Tibial nerve (tissue), 4 donors: ENCODE data around the gene CCIN. TPM values are rescaled to one million over a fixed set of nuclear protein-coding genes. Genes with fewer than 3 reads are reported as not detected.
"Not testable (repeated sequence)": the region's sequence is repeated elsewhere in the genome, so short reads cannot be mapped to it uniquely, and the experiment has no call there.

ENCODE experiments used
- DNase-seq, 2 donors: peaks; one replicate each; pipeline ENCODE4 v3.0.0-alpha.2; 2019; ENCODE audit warnings: low spot score in 2 of 2
- H3K27ac ChIP-seq, 4 donors: fragments of 200-600 bp; sonication (generic) in 3 of 4; one replicate each; pipeline ENCODE4 v1.5.1; 2017 to 2019; ENCODE audit warnings: mild to moderate bottlenecking in 1 of 4
- H3K27me3 ChIP-seq, 2 donors: fragments of 200-600 bp; sonication (generic) in 1 of 2; one replicate each; pipeline versions ENCODE4 v1.5.1 to v1.6.0; 2017 to 2019
- H3K36me3 ChIP-seq, 3 donors: fragments of 200-600 bp; sonication (generic); one replicate each; pipeline ENCODE4 v1.5.1; 2018 to 2019
- H3K4me1 ChIP-seq, 4 donors: fragments of 200-600 bp; sonication (generic) in 3 of 4; one replicate each; pipeline ENCODE4 v1.5.1; 2017 to 2019
- H3K4me3 ChIP-seq, 4 donors: fragments of 200-600 bp; sonication (generic) in 3 of 4; one replicate each; pipeline ENCODE4 v1.5.1; 2017 to 2019; ENCODE audit warnings: mild to moderate bottlenecking in 1 of 4, moderate library complexity in 1 of 4
- H3K9me3 ChIP-seq, 4 donors: fragments of 200-600 bp; sonication (generic) in 3 of 4; one replicate each; pipeline ENCODE4 v1.5.1; 2017 to 2019
- CTCF ChIP-seq, 5 experiments: fragments of 200-600 bp in 3 of 5; fragments of 450-650 bp in 2 of 5; sonication (generic) in 3 of 5; IDR thresholded peaks; one replicate each; pipeline ENCODE4 v1.5.1; 2016 to 2019; ENCODE audit warnings: antibody characterized with exemption in 5 of 5, mild to moderate bottlenecking in 3 of 5, moderate library complexity in 2 of 5
- EP300 ChIP-seq, 2 donors: sonication (generic); formaldehyde crosslinking; IDR thresholded peaks; one replicate each; pipeline ENCODE4 v1.6.1; 2017; ENCODE audit warnings: antibody characterized with exemption in 2 of 2, mild to moderate bottlenecking in 1 of 2
- POLR2A ChIP-seq, 2 donors: fragments of 450-650 bp; IDR thresholded peaks; one replicate each; pipeline ENCODE4 v1.6.1; 2017; ENCODE audit warnings: antibody characterized with exemption in 2 of 2, mild to moderate bottlenecking in 2 of 2, moderate library complexity in 2 of 2
- WGBS, 2 donors: methylation state at CpG; one replicate each; pipeline ENCODE4 v1.1.5; 2018; 5-methylcytosine and 5-hydroxymethylcytosine counted together
- total RNA-seq, 4 donors: library from RNA; depleted of rRNA; stranded (reverse); fragments of >200 nt; gene quantifications; one replicate each; pipeline ENCODE4 v1.1.0, GENCODE V29; 2016

The CCIN gene
- total RNA-seq, 4 donors from 2014 or later: not detected

DNA sequence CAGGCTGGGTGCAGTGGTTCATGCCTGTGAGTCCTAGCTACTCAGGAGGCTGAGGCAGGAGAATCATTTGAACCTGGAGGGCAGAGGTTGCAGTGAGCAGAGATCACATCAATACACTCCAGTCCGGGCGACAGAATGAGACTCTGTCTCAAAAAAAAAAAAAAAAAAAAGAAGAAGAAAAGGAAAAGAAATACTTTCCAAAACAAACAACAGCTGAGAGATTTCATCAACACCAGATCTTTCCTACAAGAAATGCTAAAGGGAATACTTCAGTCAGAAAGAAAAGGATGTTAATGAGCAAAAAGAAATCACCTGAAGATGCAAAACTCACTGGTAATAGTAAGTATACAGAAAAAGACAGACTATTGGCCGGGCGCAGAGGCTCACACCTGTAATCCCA lies 8.4 kb downstream of the CCIN start:
- TF ChIP-seq CTCF (IDR thresholded peaks at IDR 0.05) (no peak), EP300 (IDR thresholded peaks at IDR 0.05) (no peak), POLR2A (IDR thresholded peaks at IDR 0.05) (no peak)
- no peak for DNase-seq
- H3K4me1 ChIP-seq: no peaks in the 10 kb centered on the region
- H3K27me3 ChIP-seq: no peaks in the 10 kb centered on the region
- H3K36me3 ChIP-seq: no peaks in the 10 kb centered on the region
- peaks cover 0 to 5% (median 0%) of the 10 kb centered on the region in 4 donors for H3K9me3 ChIP-seq
- H3K4me3 ChIP-seq: no peak overlapping the region
- H3K27ac ChIP-seq: no peak overlapping the region
- 58 to 77% methylated on average over 4 of the region's 4 CpGs for WGBS, 2 donors

GRCh38 chr9:36180243-36180642 lies 11.1 kb downstream of the CCIN start:
- not testable (repeated sequence) for H3K27me3 ChIP-seq, H3K27ac ChIP-seq, H3K36me3 ChIP-seq, H3K9me3 ChIP-seq, H3K4me3 ChIP-seq, DNase-seq, H3K4me1 ChIP-seq
- WGBS, 2 donors: 85 to 86% methylated on average over 6 of the region's 6 CpGs

GRCh38 chr9:36187414-36187813 lies 18.2 kb downstream of the CCIN start:
- Histone ChIP-seq H3K4me1 (peaks cover 0 to 16% (median 12%) of the 10 kb centered on the region in 4 donors), H3K36me3 (no peaks in the 10 kb centered on the region), H3K9me3 (no peaks in the 10 kb centered on the region), H3K4me3 (no peak overlapping the region), H3K27ac (no peak overlapping the region), H3K27me3 (no peaks in the 10 kb centered on the region)
- DNase-seq: no peak
- TF ChIP-seq EP300 (IDR thresholded peaks at IDR 0.05): no peak
- no peak for TF ChIP-seq POLR2A (IDR thresholded peaks at IDR 0.05)
- no peak for TF ChIP-seq CTCF (IDR thresholded peaks at IDR 0.05)

DNA sequence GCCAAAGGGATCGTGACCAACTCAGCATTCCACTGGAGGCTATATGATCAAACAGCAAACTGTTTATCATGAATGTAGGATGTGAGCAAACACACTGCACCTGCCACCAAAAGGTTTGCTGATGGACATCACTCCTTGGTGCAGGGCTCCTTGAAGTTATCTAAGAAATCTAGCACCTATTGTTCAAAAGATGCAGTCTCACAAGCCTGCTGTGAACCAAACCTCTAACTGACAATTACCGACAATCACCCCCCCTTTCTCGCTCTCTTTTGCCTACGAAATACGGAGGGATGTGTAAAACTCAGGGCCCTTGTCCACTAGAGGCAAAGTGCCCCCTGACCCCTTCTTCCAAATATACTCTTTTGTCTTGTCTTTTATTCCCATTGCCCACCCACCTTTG lies 19.0 kb downstream of the CCIN start:
- TF ChIP-seq CTCF (IDR thresholded peaks at IDR 0.05): no peak
- TF ChIP-seq EP300 (IDR thresholded peaks at IDR 0.05): no peak
- TF ChIP-seq POLR2A (IDR thresholded peaks at IDR 0.05): no peak
- no peak for DNase-seq
- 87 to 89% methylated on average over 5 of the region's 5 CpGs for WGBS, 2 donors
- no peaks in the 10 kb centered on the region for H3K36me3 ChIP-seq
- H3K27me3 ChIP-seq: no peaks in the 10 kb centered on the region
- H3K4me3 ChIP-seq: no peak overlapping the region
- H3K27ac ChIP-seq: no peak overlapping the region
- H3K4me1 ChIP-seq: peaks cover 0 to 24% (median 20%) of the 10 kb centered on the region in 4 donors
- H3K9me3 ChIP-seq: no peaks in the 10 kb centered on the region

DNA sequence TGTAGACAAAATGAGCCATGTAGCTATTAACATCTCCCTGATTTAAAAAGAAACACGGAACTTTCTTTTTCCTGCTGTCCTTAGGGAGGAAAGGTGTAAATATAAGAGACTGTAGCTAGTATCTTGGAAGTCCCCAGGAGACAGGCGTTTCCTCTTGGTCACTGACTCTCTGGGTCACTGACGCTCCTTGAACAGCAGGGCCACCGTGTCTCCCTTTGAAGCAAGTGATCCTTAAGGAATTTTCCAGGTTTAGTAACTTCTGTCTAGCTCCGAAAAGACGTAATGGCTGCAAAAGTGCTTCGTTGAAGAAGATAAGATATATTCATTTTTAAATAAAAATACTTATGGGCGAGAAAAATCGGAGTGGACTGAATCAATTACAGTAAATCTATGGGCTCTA lies 20.8 kb downstream of the CCIN start:
- H3K9me3 ChIP-seq: no peaks in the 10 kb centered on the region
- H3K4me3 ChIP-seq: peak overlapping the region; percentile 55 to 89 (median 68)
- WGBS, 2 donors: 10 to 12% methylated on average over 9 of the region's 9 CpGs
- H3K27ac ChIP-seq: peak overlapping the region; percentile 83 to 96 (median 90)
- no peaks in the 10 kb centered on the region for H3K36me3 ChIP-seq
- H3K4me1 ChIP-seq: peaks cover 0 to 42% (median 26%) of the 10 kb centered on the region in 4 donors
- no peak for DNase-seq
- TF ChIP-seq POLR2A (IDR thresholded peaks at IDR 0.05) (no peak), EP300 (IDR thresholded peaks at IDR 0.05) (no peak), CTCF (IDR thresholded peaks at IDR 0.05) (no peak)
- H3K27me3 ChIP-seq: no peaks in the 10 kb centered on the region
